GM13977 (cell line): ENCODE data around the gene ENTPD6.

Experiments used
- DNase-seq: peaks from one replicate; pipeline ENCODE4 v3.0.0; 2012; ENCODE audit warnings: low spot score
- in situ Hi-C: fragments of 300-500 bp; cut with MboI; formaldehyde crosslinking; loops from one replicate; pipeline ENCODE4 v1.12.0; 2022; ENCODE audit warnings: low sequenced_read_pairs, low pct_unique_long_range_greater_than_20kb, mixed read lengths, inconsistent platforms; ENCODE audit not compliant: unreplicated experiment
- TF ChIP-seq, protein P1 (sequence below): IDR thresholded peaks from 2 replicates; pipeline ENCODE4 v1.5.1; 2012; ENCODE audit warnings: mild to moderate bottlenecking, control low read depth; ENCODE audit not compliant: insufficient read depth; ENCODE audit errors: extremely low read depth, missing control alignments

ENTPD6 gene

GRCh38 chr20:25206548-25206947 lies 11.0 kb downstream of the ENTPD6 start:
- TF ChIP-seq, protein P1, sequence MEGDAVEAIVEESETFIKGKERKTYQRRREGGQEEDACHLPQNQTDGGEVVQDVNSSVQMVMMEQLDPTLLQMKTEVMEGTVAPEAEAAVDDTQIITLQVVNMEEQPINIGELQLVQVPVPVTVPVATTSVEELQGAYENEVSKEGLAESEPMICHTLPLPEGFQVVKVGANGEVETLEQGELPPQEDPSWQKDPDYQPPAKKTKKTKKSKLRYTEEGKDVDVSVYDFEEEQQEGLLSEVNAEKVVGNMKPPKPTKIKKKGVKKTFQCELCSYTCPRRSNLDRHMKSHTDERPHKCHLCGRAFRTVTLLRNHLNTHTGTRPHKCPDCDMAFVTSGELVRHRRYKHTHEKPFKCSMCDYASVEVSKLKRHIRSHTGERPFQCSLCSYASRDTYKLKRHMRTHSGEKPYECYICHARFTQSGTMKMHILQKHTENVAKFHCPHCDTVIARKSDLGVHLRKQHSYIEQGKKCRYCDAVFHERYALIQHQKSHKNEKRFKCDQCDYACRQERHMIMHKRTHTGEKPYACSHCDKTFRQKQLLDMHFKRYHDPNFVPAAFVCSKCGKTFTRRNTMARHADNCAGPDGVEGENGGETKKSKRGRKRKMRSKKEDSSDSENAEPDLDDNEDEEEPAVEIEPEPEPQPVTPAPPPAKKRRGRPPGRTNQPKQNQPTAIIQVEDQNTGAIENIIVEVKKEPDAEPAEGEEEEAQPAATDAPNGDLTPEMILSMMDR: no peak
- no peak for DNase-seq
- in situ Hi-C loops: no loop called here

GRCh38 chr20:25207149-25207959 lies 11.8 kb downstream of the ENTPD6 start:
- TF ChIP-seq, protein P1: no peak
- in situ Hi-C loops: no loop called here
- DNase-seq: no peak

DNA sequence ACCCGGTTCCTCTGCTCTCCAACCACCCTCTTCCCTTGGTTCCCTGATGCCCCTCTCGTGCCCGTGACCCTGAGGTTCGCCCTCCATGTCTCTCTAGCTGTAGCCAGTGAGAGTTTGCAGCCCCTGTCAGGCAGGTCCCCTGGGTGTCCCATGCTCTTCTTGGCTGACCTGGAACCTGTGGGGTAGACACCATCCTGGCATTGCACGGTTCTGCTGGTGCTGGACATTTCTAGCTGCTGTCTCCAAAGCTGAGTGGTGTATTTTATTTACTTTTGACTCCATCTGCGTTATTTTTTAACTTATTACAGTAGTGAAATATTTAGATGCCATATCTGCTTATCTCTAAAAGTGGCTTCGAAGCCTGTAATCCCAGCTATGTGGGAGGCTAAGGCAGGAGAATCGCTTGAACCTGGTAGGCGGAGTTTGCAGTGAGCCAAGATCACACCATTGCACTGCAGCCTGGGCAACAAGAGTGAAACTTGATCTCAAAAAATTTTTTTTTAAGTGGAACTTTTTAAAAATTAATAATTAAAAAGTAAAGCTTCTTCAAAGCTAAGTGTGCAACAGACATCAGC lies 12.5 kb downstream of the ENTPD6 start:
- in situ Hi-C loops: no loop called here
- TF ChIP-seq, protein P1: no peak
- DNase-seq: no peak

DNA sequence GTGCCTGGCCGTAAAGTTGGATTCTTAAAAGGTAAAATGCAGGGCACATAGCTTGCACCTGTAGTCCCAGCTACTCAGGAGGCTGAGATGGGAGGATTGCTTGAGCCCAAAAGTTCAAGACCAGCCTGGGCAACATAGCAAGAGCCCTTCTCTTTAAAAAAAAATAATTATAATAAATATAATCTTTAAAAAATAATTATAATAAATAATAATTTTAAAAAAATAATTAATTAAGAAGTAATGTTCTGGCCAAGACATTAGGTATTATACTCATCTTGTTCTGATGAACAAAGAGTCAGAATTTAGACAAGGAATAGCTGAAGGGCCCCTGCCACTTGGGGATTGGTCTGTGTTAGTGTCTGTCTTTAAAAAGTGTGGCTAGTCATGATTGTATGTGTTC lies 13.9 kb downstream of the ENTPD6 start:
- in situ Hi-C loops: no loop called here
- DNase-seq: no peak
- TF ChIP-seq, protein P1: no peak

DNA sequence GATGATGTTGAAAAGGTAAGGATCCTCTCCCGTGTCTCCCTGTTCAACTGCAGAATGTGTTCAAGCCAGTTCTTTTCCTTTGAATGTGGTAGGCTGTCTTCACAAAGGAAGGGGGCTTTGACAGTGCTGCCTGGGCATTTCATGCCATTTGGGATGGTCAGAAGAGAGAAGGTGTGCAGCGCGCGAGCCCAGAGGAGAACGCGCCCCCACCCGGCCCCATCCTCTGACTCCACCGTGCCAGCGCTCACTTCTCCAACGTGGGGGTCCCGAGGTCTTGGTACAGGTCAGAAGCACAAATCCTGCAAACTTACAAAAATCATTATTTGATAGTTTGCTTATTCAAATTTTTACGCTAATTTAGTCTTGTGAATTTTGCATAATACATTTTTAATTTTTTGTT lies 14.4 kb downstream of the ENTPD6 start:
- in situ Hi-C loops: no loop called here
- DNase-seq: no peak
- TF ChIP-seq, protein P1: no peak

- in situ Hi-C loops: no loop called here
- no peak for DNase-seq
- TF ChIP-seq, protein P1: no peak
Observed at GRCh38 chr20:25211273-25211672, 15.8 kb downstream of the ENTPD6 start.
